ENCODE measurements around the gene NR1H4.

The NR1H4 gene

DNA sequence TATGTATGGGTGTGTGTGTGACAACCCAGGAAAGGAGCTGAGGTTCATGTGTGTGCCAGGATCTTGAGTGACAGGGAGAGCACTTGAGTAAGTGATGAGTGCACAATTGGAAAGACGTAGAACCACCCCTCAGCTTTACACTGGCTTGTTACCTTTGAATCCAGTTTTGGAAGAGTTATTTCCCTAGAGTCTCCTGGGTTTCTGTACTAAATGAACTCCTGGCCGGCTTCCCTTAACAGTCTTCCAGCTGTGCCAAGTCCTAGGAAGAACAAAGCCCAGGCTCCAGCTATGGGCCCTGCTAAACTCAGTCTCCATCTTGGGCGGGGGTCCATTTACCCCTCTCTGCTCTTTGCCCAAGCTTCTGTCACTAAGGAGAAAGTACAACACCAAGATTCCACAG lies 19.7 kb upstream of the NR1H4 start:
- peaks cover 7% of the 10 kb centered on the region for H3K27me3 Mint-ChIP-seq
- H3K36me3 Mint-ChIP-seq (ENCODE audit: low read depth) = no peaks in the 10 kb centered on the region
- H3K4me1 Mint-ChIP-seq (ENCODE audit: low read depth) = no peaks in the 10 kb centered on the region
- no peak overlapping the region for H3K27ac Mint-ChIP-seq
- H3K9me3 Mint-ChIP-seq = no peaks in the 10 kb centered on the region
- intact Hi-C loops (cut with micrococcal nuclease) = no loop called here
- H3K4me3 Mint-ChIP-seq = no peak overlapping the region

DNA sequence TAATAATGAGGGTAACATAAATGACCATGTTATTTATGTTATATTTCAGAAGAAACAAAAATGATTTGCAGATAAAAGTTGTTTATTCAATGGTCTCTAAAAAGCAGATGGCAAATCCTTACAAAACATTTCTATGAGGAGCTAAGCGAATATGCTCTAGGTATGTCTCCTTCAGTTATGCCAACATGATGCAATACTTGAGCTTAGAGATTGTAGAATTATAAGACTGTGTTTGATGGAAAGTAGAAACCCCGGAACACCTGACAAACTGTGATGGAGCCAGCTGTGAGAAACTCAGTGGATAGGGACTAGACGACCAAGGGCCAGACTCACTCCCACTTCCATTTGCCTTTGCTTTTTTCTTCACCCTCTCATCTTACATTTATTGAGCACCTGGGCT lies 17.8 kb upstream of the NR1H4 start:
- Mint-ChIP-seq H3K27ac (no peak overlapping the region), H3K27me3 (peaks cover 11% of the 10 kb centered on the region), H3K9me3 (no peaks in the 10 kb centered on the region), H3K4me3 (no peak overlapping the region), H3K4me1 (ENCODE audit: low read depth) (no peaks in the 10 kb centered on the region), H3K36me3 (ENCODE audit: low read depth) (no peaks in the 10 kb centered on the region)
- intact Hi-C loops (cut with micrococcal nuclease) = no loop called here

DNA sequence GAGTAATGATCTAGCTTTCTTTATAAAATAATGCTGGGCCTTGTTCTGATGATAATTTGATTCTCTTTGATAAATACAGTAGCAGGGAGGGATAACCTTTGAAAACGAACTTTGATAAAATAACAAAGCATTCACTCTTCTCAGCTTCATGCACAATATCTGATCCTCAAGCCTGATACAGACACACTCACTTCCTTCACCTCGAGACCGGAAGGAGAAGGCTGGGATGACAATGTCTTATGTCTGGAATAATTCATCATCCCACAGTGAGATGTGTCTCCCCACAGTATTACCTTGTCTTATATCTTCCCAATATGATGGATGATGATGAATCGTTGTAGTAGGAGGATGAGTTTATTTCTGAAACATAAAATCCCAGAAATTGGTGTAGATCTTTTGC lies 15.5 kb upstream of the NR1H4 start:
- no peaks in the 10 kb centered on the region for H3K4me1 Mint-ChIP-seq (ENCODE audit: low read depth)
- no peak overlapping the region for H3K27ac Mint-ChIP-seq
- no peaks in the 10 kb centered on the region for H3K9me3 Mint-ChIP-seq
- peaks cover 9% of the 10 kb centered on the region for H3K27me3 Mint-ChIP-seq
- no peak overlapping the region for H3K4me3 Mint-ChIP-seq
- no peaks in the 10 kb centered on the region for H3K36me3 Mint-ChIP-seq (ENCODE audit: low read depth)
- intact Hi-C loops (cut with micrococcal nuclease) = no loop called here

- no peak overlapping the region for H3K27ac Mint-ChIP-seq
- intact Hi-C loops (cut with micrococcal nuclease) = no loop called here
- H3K27me3 Mint-ChIP-seq = peaks cover 7% of the 10 kb centered on the region
- no peaks in the 10 kb centered on the region for H3K4me1 Mint-ChIP-seq (ENCODE audit: low read depth)
- H3K4me3 Mint-ChIP-seq = no peak overlapping the region
- H3K9me3 Mint-ChIP-seq = no peaks in the 10 kb centered on the region
- no peaks in the 10 kb centered on the region for H3K36me3 Mint-ChIP-seq (ENCODE audit: low read depth)
Observed at GRCh38 chr12:100460702-100461101, 13.0 kb upstream of the NR1H4 start.

DNA sequence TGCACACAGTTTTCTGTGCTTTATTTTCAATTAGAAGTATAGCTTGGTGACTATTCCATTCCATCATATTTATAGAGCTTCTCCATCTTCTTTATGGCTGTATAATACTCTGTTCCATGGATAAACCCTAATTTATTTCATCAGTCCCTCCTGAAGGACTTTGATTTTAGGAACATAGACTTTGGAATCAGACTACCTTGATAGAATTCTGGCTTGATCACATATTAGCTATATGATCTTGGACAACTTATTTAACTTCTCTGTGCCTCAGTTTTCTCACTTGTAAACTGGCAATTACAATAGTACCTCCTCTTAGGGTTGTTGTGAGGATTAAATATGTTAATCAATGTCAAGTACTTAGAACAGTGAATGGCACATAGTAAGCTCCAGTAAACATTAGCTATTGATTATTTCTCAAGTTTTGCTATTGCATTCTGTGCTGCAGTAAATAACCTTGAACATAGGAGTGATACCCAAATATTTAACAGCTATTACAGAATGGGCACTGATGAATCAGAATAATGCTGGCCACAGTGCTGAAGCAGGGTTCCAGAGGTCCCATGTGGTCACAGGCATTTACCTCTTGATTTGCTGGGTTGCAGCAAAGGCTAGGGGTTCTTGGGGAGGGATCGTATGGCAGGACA lies 12.2 kb upstream of the NR1H4 start:
- Mint-ChIP-seq H3K9me3 (no peaks in the 10 kb centered on the region), H3K36me3 (ENCODE audit: low read depth) (no peaks in the 10 kb centered on the region), H3K4me3 (no peak overlapping the region), H3K27ac (no peak overlapping the region), H3K4me1 (ENCODE audit: low read depth) (no peaks in the 10 kb centered on the region), H3K27me3 (peaks cover 5% of the 10 kb centered on the region)
- intact Hi-C loops (cut with micrococcal nuclease) = no loop called here

GRCh38 chr12:100463661-100464060 lies 10.0 kb upstream of the NR1H4 start:
- H3K9me3 Mint-ChIP-seq = no peaks in the 10 kb centered on the region
- H3K36me3 Mint-ChIP-seq (ENCODE audit: low read depth) = no peaks in the 10 kb centered on the region
- H3K4me1 Mint-ChIP-seq (ENCODE audit: low read depth) = no peaks in the 10 kb centered on the region
- intact Hi-C loops (cut with micrococcal nuclease) = no loop called here
- H3K27ac Mint-ChIP-seq = no peak overlapping the region
- H3K27me3 Mint-ChIP-seq = peaks cover 4% of the 10 kb centered on the region
- no peak overlapping the region for H3K4me3 Mint-ChIP-seq

GRCh38 chr12:100464529-100464928 lies 9.1 kb upstream of the NR1H4 start:
- Mint-ChIP-seq H3K27ac (no peak overlapping the region), H3K27me3 (peaks cover 4% of the 10 kb centered on the region), H3K9me3 (no peaks in the 10 kb centered on the region), H3K4me1 (ENCODE audit: low read depth) (no peaks in the 10 kb centered on the region), H3K4me3 (no peak overlapping the region), H3K36me3 (ENCODE audit: low read depth) (no peaks in the 10 kb centered on the region)
- intact Hi-C loops (cut with micrococcal nuclease) = no loop called here

- intact Hi-C loops (cut with micrococcal nuclease) = no loop called here
- Mint-ChIP-seq H3K4me1 (ENCODE audit: low read depth) (no peaks in the 10 kb centered on the region), H3K4me3 (no peak overlapping the region), H3K27ac (no peak overlapping the region), H3K9me3 (no peaks in the 10 kb centered on the region), H3K27me3 (no peaks in the 10 kb centered on the region), H3K36me3 (ENCODE audit: low read depth) (no peaks in the 10 kb centered on the region)
Observed at GRCh38 chr12:100468126-100468525, 5.5 kb upstream of the NR1H4 start.

DNA sequence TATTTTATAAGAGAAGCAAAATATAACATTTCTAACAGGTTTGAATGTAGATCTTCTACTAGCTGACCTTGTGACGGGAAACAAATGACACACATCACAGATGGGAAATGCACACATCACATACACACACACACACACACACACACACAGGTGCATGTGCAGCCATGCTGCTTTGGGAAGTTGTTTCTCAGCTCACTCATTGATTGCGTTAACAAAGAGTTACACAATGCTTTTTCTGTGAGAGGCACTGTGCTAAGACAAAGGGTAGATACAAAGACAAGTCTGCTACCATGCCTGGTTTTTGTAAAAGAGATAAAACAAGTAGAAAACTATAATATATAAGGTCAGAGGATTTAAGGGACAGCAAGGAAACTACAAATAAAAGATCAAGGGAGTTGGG lies 1.3 kb upstream of the NR1H4 start:
- no peaks in the 10 kb centered on the region for H3K27me3 Mint-ChIP-seq
- intact Hi-C loops (cut with micrococcal nuclease) = no loop called here
- H3K9me3 Mint-ChIP-seq = no peaks in the 10 kb centered on the region
- no peaks in the 10 kb centered on the region for H3K36me3 Mint-ChIP-seq (ENCODE audit: low read depth)
- H3K4me1 Mint-ChIP-seq (ENCODE audit: low read depth) = no peaks in the 10 kb centered on the region
- no peak overlapping the region for H3K27ac Mint-ChIP-seq
- H3K4me3 Mint-ChIP-seq = no peak overlapping the region

DNA sequence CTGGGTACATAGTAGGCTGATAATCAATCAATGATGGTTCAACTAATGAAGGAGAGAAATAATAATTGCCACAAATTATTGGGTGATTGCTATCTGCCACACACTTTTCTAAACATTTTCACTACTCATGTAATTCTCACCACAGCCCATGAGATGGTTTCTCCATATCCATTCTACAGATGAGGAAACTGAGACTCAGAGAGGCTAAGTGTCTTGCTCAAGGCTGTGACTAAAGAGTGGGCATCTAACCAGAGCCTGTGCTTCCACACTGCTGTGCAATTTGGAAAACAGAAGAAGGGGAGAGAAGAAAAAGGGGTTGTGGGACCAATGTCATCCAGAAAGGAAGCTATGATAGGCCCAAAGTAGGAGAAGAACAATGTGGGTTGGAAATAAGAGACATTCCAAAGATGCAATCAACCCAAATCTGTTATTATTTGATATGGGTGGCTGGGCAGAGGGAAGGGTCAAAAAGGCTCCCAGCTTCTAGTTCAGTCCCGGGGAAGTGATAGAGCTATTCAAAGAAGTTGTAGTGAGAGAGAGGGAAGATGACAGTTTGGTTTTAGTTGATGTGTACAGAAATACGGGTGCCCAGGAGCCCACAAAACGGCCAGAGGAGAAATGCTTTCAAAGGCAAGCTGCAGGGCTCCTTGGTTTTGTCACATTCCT lies 483 bp upstream of the NR1H4 start:
- H3K36me3 Mint-ChIP-seq (ENCODE audit: low read depth) = no peaks in the 10 kb centered on the region
- no peaks in the 10 kb centered on the region for H3K4me1 Mint-ChIP-seq (ENCODE audit: low read depth)
- H3K27me3 Mint-ChIP-seq = no peaks in the 10 kb centered on the region
- intact Hi-C loops (cut with micrococcal nuclease) = no loop called here
- H3K27ac Mint-ChIP-seq = no peak overlapping the region
- no peak overlapping the region for H3K4me3 Mint-ChIP-seq
- H3K9me3 Mint-ChIP-seq = no peaks in the 10 kb centered on the region

DNA sequence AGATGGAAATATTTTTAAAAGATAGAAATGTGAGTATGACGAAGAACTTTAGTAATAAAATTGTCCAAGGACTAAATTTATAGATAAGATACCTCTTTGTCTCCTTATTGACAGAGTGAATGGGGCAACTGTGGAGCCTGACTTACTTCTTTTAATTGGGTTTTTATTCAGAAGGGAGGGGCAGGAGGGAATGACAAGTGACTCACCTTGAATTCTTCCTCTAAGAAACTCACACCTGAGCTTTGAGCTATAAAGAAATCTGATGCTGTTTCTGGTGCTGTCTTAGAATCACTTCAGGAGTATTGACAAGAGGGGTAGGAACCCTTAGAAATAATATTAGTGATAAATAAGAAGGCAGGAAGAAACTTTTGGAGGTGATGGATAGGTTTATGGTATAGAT lies 951 bp downstream of the NR1H4 start:
- H3K4me3 Mint-ChIP-seq = no peak overlapping the region
- H3K27me3 Mint-ChIP-seq = no peaks in the 10 kb centered on the region
- no peaks in the 10 kb centered on the region for H3K9me3 Mint-ChIP-seq
- intact Hi-C loops (cut with micrococcal nuclease) = no loop called here
- no peaks in the 10 kb centered on the region for H3K36me3 Mint-ChIP-seq (ENCODE audit: low read depth)
- no peak overlapping the region for H3K27ac Mint-ChIP-seq
- H3K4me1 Mint-ChIP-seq (ENCODE audit: low read depth) = no peaks in the 10 kb centered on the region

- Mint-ChIP-seq H3K4me1 (ENCODE audit: low read depth) (no peaks in the 10 kb centered on the region), H3K36me3 (ENCODE audit: low read depth) (no peaks in the 10 kb centered on the region), H3K9me3 (no peaks in the 10 kb centered on the region), H3K27me3 (no peaks in the 10 kb centered on the region), H3K27ac (no peak overlapping the region), H3K4me3 (no peak overlapping the region)
- intact Hi-C loops (cut with micrococcal nuclease) = no loop called here
Observed at GRCh38 chr12:100476013-100476751, 2.5 kb downstream of the NR1H4 start.

DNA sequence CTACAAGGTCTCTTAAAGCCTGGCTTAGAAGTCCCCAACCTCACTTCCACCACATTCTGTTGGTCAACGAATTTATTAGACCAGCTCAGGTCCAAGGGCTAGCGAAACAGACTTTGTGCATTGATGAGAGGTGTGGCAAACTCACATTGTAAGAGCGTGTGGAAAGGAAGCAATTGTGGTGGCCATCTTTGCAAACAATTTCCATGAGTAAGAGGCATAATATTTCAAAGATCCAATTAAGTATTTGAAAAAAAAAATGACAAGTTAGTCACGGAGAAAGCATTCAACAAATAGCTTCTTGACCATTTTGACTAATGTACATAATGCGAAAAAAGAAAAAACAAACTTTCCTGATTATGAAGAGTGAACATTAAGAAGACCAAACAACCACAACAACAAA lies 7.4 kb downstream of the NR1H4 start:
- intact Hi-C loops (cut with micrococcal nuclease) = no loop called here
- no peaks in the 10 kb centered on the region for H3K4me1 Mint-ChIP-seq (ENCODE audit: low read depth)
- H3K4me3 Mint-ChIP-seq = no peak overlapping the region

GRCh38 chr12:100484183-100484886 lies 10.7 kb downstream of the NR1H4 start:
- H3K36me3 Mint-ChIP-seq (ENCODE audit: low read depth) = no peaks in the 10 kb centered on the region
- intact Hi-C loops (cut with micrococcal nuclease) = no loop called here
- no peaks in the 10 kb centered on the region for H3K9me3 Mint-ChIP-seq

More for the DNA sequence above, 7.4 kb downstream of the NR1H4 start:
- Mint-ChIP-seq H3K27ac (no peak overlapping the region), H3K9me3 (no peaks in the 10 kb centered on the region), H3K27me3 (no peaks in the 10 kb centered on the region), H3K36me3 (ENCODE audit: low read depth) (no peaks in the 10 kb centered on the region)

More at GRCh38 chr12:100484183-100484886, 10.7 kb downstream of the NR1H4 start:
- Mint-ChIP-seq H3K27me3 (peaks cover 3% of the 10 kb centered on the region), H3K4me3 (no peak overlapping the region), H3K4me1 (ENCODE audit: low read depth) (no peaks in the 10 kb centered on the region), H3K27ac (no peak overlapping the region)
